ENCODE data around the gene LEF1.

LEF1 gene

GRCh38 chr4:108107101-108107500 is 61.6 kb downstream of the LEF1 start:
- no peak overlapping the region for H3K9ac ChIP-seq (ENCODE audit: low read depth, low read length)
- H3K36me3 ChIP-seq (ENCODE audit: insufficient read depth, low read depth, low read length): no peaks in the 10 kb centered on the region
- H3K4me1 ChIP-seq (ENCODE audit: insufficient read depth, low read length): peaks cover 15% of the 10 kb centered on the region
- H3K9me3 ChIP-seq (ENCODE audit: insufficient read depth, low read depth, low read length): no peaks in the 10 kb centered on the region
- no peaks in the 10 kb centered on the region for H3K27me3 ChIP-seq (ENCODE audit: insufficient read depth, low read length)
- no peak overlapping the region for H3K4me3 ChIP-seq (ENCODE audit: low read length)
- H3K27ac ChIP-seq (ENCODE audit: low read length): no peak overlapping the region

- Histone ChIP-seq H3K27me3 (ENCODE audit: insufficient read depth, low read length) (no peaks in the 10 kb centered on the region), H3K27ac (ENCODE audit: low read length) (no peak overlapping the region), H3K4me1 (ENCODE audit: insufficient read depth, low read length) (peaks cover 14% of the 10 kb centered on the region), H3K9me3 (ENCODE audit: insufficient read depth, low read depth, low read length) (no peaks in the 10 kb centered on the region), H3K36me3 (ENCODE audit: insufficient read depth, low read depth, low read length) (no peaks in the 10 kb centered on the region), H3K4me3 (ENCODE audit: low read length) (no peak overlapping the region), H3K9ac (ENCODE audit: low read depth, low read length) (no peak overlapping the region)
These were observed 62.5 kb downstream of the LEF1 start for GRCh38 chr4:108106186-108106585.

GRCh38 chr4:108103099-108103862 is 65.5 kb downstream of the LEF1 start:
- H3K36me3 ChIP-seq (ENCODE audit: insufficient read depth, low read depth, low read length): no peaks in the 10 kb centered on the region
- H3K9ac ChIP-seq (ENCODE audit: low read depth, low read length): no peak overlapping the region

GRCh38 chr4:108100827-108101226 is 67.9 kb downstream of the LEF1 start:
- no peak overlapping the region for H3K4me3 ChIP-seq (ENCODE audit: low read length)
- no peaks in the 10 kb centered on the region for H3K36me3 ChIP-seq (ENCODE audit: insufficient read depth, low read depth, low read length)
- no peak overlapping the region for H3K9ac ChIP-seq (ENCODE audit: low read depth, low read length)
- no peaks in the 10 kb centered on the region for H3K9me3 ChIP-seq (ENCODE audit: insufficient read depth, low read depth, low read length)
- no peaks in the 10 kb centered on the region for H3K4me1 ChIP-seq (ENCODE audit: insufficient read depth, low read length)
- no peak overlapping the region for H3K27ac ChIP-seq (ENCODE audit: low read length)
- no peaks in the 10 kb centered on the region for H3K27me3 ChIP-seq (ENCODE audit: insufficient read depth, low read length)

More at GRCh38 chr4:108103099-108103862, 65.5 kb downstream of the LEF1 start:
- Histone ChIP-seq H3K9me3 (ENCODE audit: insufficient read depth, low read depth, low read length) (no peaks in the 10 kb centered on the region), H3K27ac (ENCODE audit: low read length) (no peak overlapping the region), H3K27me3 (ENCODE audit: insufficient read depth, low read length) (no peaks in the 10 kb centered on the region), H3K4me3 (ENCODE audit: low read length) (no peak overlapping the region), H3K4me1 (ENCODE audit: insufficient read depth, low read length) (no peaks in the 10 kb centered on the region)

- Histone ChIP-seq H3K4me3 (ENCODE audit: low read length) (no peak overlapping the region), H3K9ac (ENCODE audit: low read depth, low read length) (no peak overlapping the region), H3K36me3 (ENCODE audit: insufficient read depth, low read depth, low read length) (no peaks in the 10 kb centered on the region), H3K9me3 (ENCODE audit: insufficient read depth, low read depth, low read length) (no peaks in the 10 kb centered on the region), H3K27me3 (ENCODE audit: insufficient read depth, low read length) (no peaks in the 10 kb centered on the region), H3K27ac (ENCODE audit: low read length) (no peak overlapping the region), H3K4me1 (ENCODE audit: insufficient read depth, low read length) (no peaks in the 10 kb centered on the region)
These were observed 68.9 kb downstream of the LEF1 start for GRCh38 chr4:108099838-108100237.

GRCh38 chr4:108097990-108098553 is 70.7 kb downstream of the LEF1 start:
- H3K27ac ChIP-seq (ENCODE audit: low read length): no peak overlapping the region
- H3K4me1 ChIP-seq (ENCODE audit: insufficient read depth, low read length): no peaks in the 10 kb centered on the region
- no peak overlapping the region for H3K4me3 ChIP-seq (ENCODE audit: low read length)
- no peak overlapping the region for H3K9ac ChIP-seq (ENCODE audit: low read depth, low read length)
- no peaks in the 10 kb centered on the region for H3K27me3 ChIP-seq (ENCODE audit: insufficient read depth, low read length)
- H3K36me3 ChIP-seq (ENCODE audit: insufficient read depth, low read depth, low read length): no peaks in the 10 kb centered on the region
- H3K9me3 ChIP-seq (ENCODE audit: insufficient read depth, low read depth, low read length): no peaks in the 10 kb centered on the region

GRCh38 chr4:108094923-108095482 is 73.7 kb downstream of the LEF1 start:
- Histone ChIP-seq H3K9ac (ENCODE audit: low read depth, low read length) (no peak overlapping the region), H3K4me3 (ENCODE audit: low read length) (no peak overlapping the region), H3K27ac (ENCODE audit: low read length) (no peak overlapping the region), H3K36me3 (ENCODE audit: insufficient read depth, low read depth, low read length) (no peaks in the 10 kb centered on the region), H3K27me3 (ENCODE audit: insufficient read depth, low read length) (no peaks in the 10 kb centered on the region), H3K4me1 (ENCODE audit: insufficient read depth, low read length) (no peaks in the 10 kb centered on the region), H3K9me3 (ENCODE audit: insufficient read depth, low read depth, low read length) (no peaks in the 10 kb centered on the region)

GRCh38 chr4:108094131-108094530 is 74.6 kb downstream of the LEF1 start:
- no peaks in the 10 kb centered on the region for H3K36me3 ChIP-seq (ENCODE audit: insufficient read depth, low read depth, low read length)
- H3K9me3 ChIP-seq (ENCODE audit: insufficient read depth, low read depth, low read length): no peaks in the 10 kb centered on the region
- H3K27ac ChIP-seq (ENCODE audit: low read length): no peak overlapping the region
- no peak overlapping the region for H3K4me3 ChIP-seq (ENCODE audit: low read length)
- no peaks in the 10 kb centered on the region for H3K4me1 ChIP-seq (ENCODE audit: insufficient read depth, low read length)
- no peaks in the 10 kb centered on the region for H3K27me3 ChIP-seq (ENCODE audit: insufficient read depth, low read length)
- no peak overlapping the region for H3K9ac ChIP-seq (ENCODE audit: low read depth, low read length)

GRCh38 chr4:108092288-108092687 is 76.4 kb downstream of the LEF1 start:
- no peaks in the 10 kb centered on the region for H3K27me3 ChIP-seq (ENCODE audit: insufficient read depth, low read length)
- H3K36me3 ChIP-seq (ENCODE audit: insufficient read depth, low read depth, low read length): no peaks in the 10 kb centered on the region
- H3K4me3 ChIP-seq (ENCODE audit: low read length): no peak overlapping the region
- no peak overlapping the region for H3K9ac ChIP-seq (ENCODE audit: low read depth, low read length)
- H3K27ac ChIP-seq (ENCODE audit: low read length): no peak overlapping the region
- H3K9me3 ChIP-seq (ENCODE audit: insufficient read depth, low read depth, low read length): no peaks in the 10 kb centered on the region
- no peaks in the 10 kb centered on the region for H3K4me1 ChIP-seq (ENCODE audit: insufficient read depth, low read length)

GRCh38 chr4:108087293-108087967 is 81.3 kb downstream of the LEF1 start:
- Histone ChIP-seq H3K36me3 (ENCODE audit: insufficient read depth, low read depth, low read length) (no peaks in the 10 kb centered on the region), H3K4me1 (ENCODE audit: insufficient read depth, low read length) (no peaks in the 10 kb centered on the region), H3K4me3 (ENCODE audit: low read length) (no peak overlapping the region), H3K27ac (ENCODE audit: low read length) (no peak overlapping the region), H3K27me3 (ENCODE audit: insufficient read depth, low read length) (no peaks in the 10 kb centered on the region), H3K9me3 (ENCODE audit: insufficient read depth, low read depth, low read length) (no peaks in the 10 kb centered on the region), H3K9ac (ENCODE audit: low read depth, low read length) (no peak overlapping the region)

GRCh38 chr4:108081256-108081655 is 87.5 kb downstream of the LEF1 start:
- Histone ChIP-seq H3K4me1 (ENCODE audit: insufficient read depth, low read length) (no peaks in the 10 kb centered on the region), H3K9ac (ENCODE audit: low read depth, low read length) (no peak overlapping the region), H3K36me3 (ENCODE audit: insufficient read depth, low read depth, low read length) (no peaks in the 10 kb centered on the region), H3K4me3 (ENCODE audit: low read length) (no peak overlapping the region), H3K9me3 (ENCODE audit: insufficient read depth, low read depth, low read length) (no peaks in the 10 kb centered on the region), H3K27ac (ENCODE audit: low read length) (no peak overlapping the region), H3K27me3 (ENCODE audit: insufficient read depth, low read length) (no peaks in the 10 kb centered on the region)

- no peak overlapping the region for H3K4me3 ChIP-seq (ENCODE audit: low read length)
- no peaks in the 10 kb centered on the region for H3K27me3 ChIP-seq (ENCODE audit: insufficient read depth, low read length)
- no peaks in the 10 kb centered on the region for H3K36me3 ChIP-seq (ENCODE audit: insufficient read depth, low read depth, low read length)
- H3K9me3 ChIP-seq (ENCODE audit: insufficient read depth, low read depth, low read length): no peaks in the 10 kb centered on the region
- no peaks in the 10 kb centered on the region for H3K4me1 ChIP-seq (ENCODE audit: insufficient read depth, low read length)
- H3K9ac ChIP-seq (ENCODE audit: low read depth, low read length): no peak overlapping the region
- no peak overlapping the region for H3K27ac ChIP-seq (ENCODE audit: low read length)
These were observed 88.0 kb downstream of the LEF1 start for GRCh38 chr4:108080747-108081146.
